ENCODE data around the gene AFF3.

The AFF3 gene

GRCh38 chr2:99694331-99694730 lies 448.1 kb downstream of the AFF3 start:
- Histone ChIP-seq H3K36me3 (replicated peaks; ENCODE audit: insufficient read depth, low read length) (no peaks in the 10 kb centered on the region), H3K9me3 (replicated peaks; ENCODE audit: insufficient read depth, low read length) (no peaks in the 10 kb centered on the region), H3K27me3 (replicated peaks; ENCODE audit: insufficient read depth, low read length) (no peaks in the 10 kb centered on the region), H3K9me2 (replicated peaks; ENCODE audit: insufficient read depth, low read length) (no peaks in the 10 kb centered on the region), H3K4me2 (ENCODE audit: low read depth, low read length) (no peak overlapping the region), H3K9ac (ENCODE audit: low read length) (no peak overlapping the region), H3F3A (ENCODE audit: insufficient read depth, low read length) (no peaks in the 10 kb centered on the region), H2AFZ (ENCODE audit: low read length) (no peak overlapping the region), H4K20me1 (ENCODE audit: insufficient read depth, low read length) (no peaks in the 10 kb centered on the region), H3K79me2 (ENCODE audit: low read length) (no peaks in the 10 kb centered on the region), H3K27ac (ENCODE audit: low read length) (no peak overlapping the region), H3K4me3 (ENCODE audit: low read length) (no peak overlapping the region), H3K4me1 (ENCODE audit: low read length) (no peaks in the 10 kb centered on the region)
- TF ChIP-seq EZH2phosphoT487 (IDR thresholded peaks at IDR 0.05; ENCODE audit: low read length) (no peak), CTCF (IDR thresholded peaks at IDR 0.05; ENCODE audit: low read length) (no peak)
- no peak for DNase-seq

GRCh38 chr2:99692785-99693184 lies 449.6 kb downstream of the AFF3 start:
- Histone ChIP-seq H3K9me2 (replicated peaks; ENCODE audit: insufficient read depth, low read length) (no peaks in the 10 kb centered on the region), H4K20me1 (ENCODE audit: insufficient read depth, low read length) (no peaks in the 10 kb centered on the region), H2AFZ (ENCODE audit: low read length) (no peak overlapping the region), H3K4me3 (ENCODE audit: low read length) (no peak overlapping the region), H3F3A (ENCODE audit: insufficient read depth, low read length) (no peaks in the 10 kb centered on the region), H3K36me3 (replicated peaks; ENCODE audit: insufficient read depth, low read length) (no peaks in the 10 kb centered on the region), H3K79me2 (ENCODE audit: low read length) (no peaks in the 10 kb centered on the region), H3K27me3 (replicated peaks; ENCODE audit: insufficient read depth, low read length) (no peaks in the 10 kb centered on the region), H3K4me2 (ENCODE audit: low read depth, low read length) (no peak overlapping the region), H3K9me3 (replicated peaks; ENCODE audit: insufficient read depth, low read length) (no peaks in the 10 kb centered on the region), H3K9ac (ENCODE audit: low read length) (no peak overlapping the region), H3K4me1 (ENCODE audit: low read length) (no peaks in the 10 kb centered on the region), H3K27ac (ENCODE audit: low read length) (no peak overlapping the region)
- TF ChIP-seq EZH2 (optimal IDR thresholded peaks at IDR 0.05; ENCODE audit: low read depth, low read length) = no peak
- TF ChIP-seq CTCF (IDR thresholded peaks at IDR 0.05; ENCODE audit: low read length) = no peak
- no peak for TF ChIP-seq EZH2phosphoT487 (IDR thresholded peaks at IDR 0.05; ENCODE audit: low read length)
- no peak for DNase-seq

GRCh38 chr2:99691926-99692325 lies 450.5 kb downstream of the AFF3 start:
- DNase-seq = no peak
- TF ChIP-seq CTCF (IDR thresholded peaks at IDR 0.05; ENCODE audit: low read length) (no peak), EZH2phosphoT487 (IDR thresholded peaks at IDR 0.05; ENCODE audit: low read length) (no peak), EZH2 (optimal IDR thresholded peaks at IDR 0.05; ENCODE audit: low read depth, low read length) (no peak)
- no peak overlapping the region for H2AFZ ChIP-seq (ENCODE audit: low read length)
- no peaks in the 10 kb centered on the region for H3K9me3 ChIP-seq (replicated peaks; ENCODE audit: insufficient read depth, low read length)
- H3K4me2 ChIP-seq (ENCODE audit: low read depth, low read length) = no peak overlapping the region
- no peak overlapping the region for H3K9ac ChIP-seq (ENCODE audit: low read length)
- H3K27ac ChIP-seq (ENCODE audit: low read length) = no peak overlapping the region
- H4K20me1 ChIP-seq (ENCODE audit: insufficient read depth, low read length) = no peaks in the 10 kb centered on the region
- no peaks in the 10 kb centered on the region for H3K27me3 ChIP-seq (replicated peaks; ENCODE audit: insufficient read depth, low read length)
- no peaks in the 10 kb centered on the region for H3F3A ChIP-seq (ENCODE audit: insufficient read depth, low read length)
- no peaks in the 10 kb centered on the region for H3K79me2 ChIP-seq (ENCODE audit: low read length)
- no peaks in the 10 kb centered on the region for H3K9me2 ChIP-seq (replicated peaks; ENCODE audit: insufficient read depth, low read length)
- no peak overlapping the region for H3K4me3 ChIP-seq (ENCODE audit: low read length)
- no peaks in the 10 kb centered on the region for H3K4me1 ChIP-seq (ENCODE audit: low read length)
- no peaks in the 10 kb centered on the region for H3K36me3 ChIP-seq (replicated peaks; ENCODE audit: insufficient read depth, low read length)
